Hepatocyte (in vitro differentiated cells): ENCODE results near the gene EHMT2. TPM values are rescaled to one million over a fixed set of nuclear protein-coding genes. Genes with fewer than 3 reads are reported as not detected.

Source experiments
- DNase-seq: peaks from one replicate; pipeline ENCODE4 v3.0.0-alpha.2; 2016; ENCODE audit warnings: low spot score
- H2AFZ ChIP-seq: fragments of 200-600 bp; sonication (generic); 2 replicates; pipeline ENCODE4 v1.6.0; 2016; ENCODE audit warnings: antibody characterized with exemption, mild to moderate bottlenecking
- H3K27ac ChIP-seq: fragments of 200-600 bp; sonication (generic); 2 replicates; pipeline ENCODE4 v1.5.1; 2016; ENCODE audit warnings: mild to moderate bottlenecking
- H3K27me3 ChIP-seq: fragments of 200-600 bp; sonication (generic); 2 replicates; pipeline ENCODE4 v1.6.1; 2016
- H3K36me3 ChIP-seq: fragments of 200-600 bp; sonication (generic); replicated peaks from 2 replicates; pipeline ENCODE4 v1.5.1; 2016; ENCODE audit warnings: low read depth; ENCODE audit not compliant: insufficient read depth
- H3K4me1 ChIP-seq: fragments of 200-600 bp; sonication (generic); 2 replicates; pipeline ENCODE4 v1.5.1; 2016; ENCODE audit warnings: mild to moderate bottlenecking, moderate library complexity; ENCODE audit not compliant: insufficient read depth
- H3K4me2 ChIP-seq: fragments of 200-600 bp; sonication (generic); 2 replicates; pipeline ENCODE4 v1.6.0; 2016
- H3K4me3 ChIP-seq: fragments of 200-600 bp; sonication (generic); 2 replicates; pipeline ENCODE4 v1.5.1; 2016; ENCODE audit warnings: mild to moderate bottlenecking
- H3K79me2 ChIP-seq: fragments of 200-600 bp; sonication (generic); 2 replicates; pipeline ENCODE4 v1.6.0; 2017; ENCODE audit warnings: mild to moderate bottlenecking
- H3K9me2 ChIP-seq: fragments of 200-600 bp; sonication (generic); replicated peaks from 2 replicates; pipeline ENCODE4 v1.6.0; 2017; ENCODE audit warnings: mild to moderate bottlenecking; ENCODE audit not compliant: insufficient read depth
- H3K9me3 ChIP-seq: fragments of 200-600 bp; sonication (generic); 2 replicates; pipeline ENCODE4 v1.5.1; 2016; ENCODE audit warnings: low read depth, mild to moderate bottlenecking
- H4K20me1 ChIP-seq: fragments of 200-600 bp; sonication (generic); 2 replicates; pipeline ENCODE4 v1.6.0; 2016; ENCODE audit warnings: mild to moderate bottlenecking; ENCODE audit not compliant: insufficient read depth, poor library complexity, severe bottlenecking
- CTCF ChIP-seq: fragments of 200-600 bp; sonication (generic); IDR thresholded peaks from 2 replicates; pipeline ENCODE4 v1.5.1; 2016; ENCODE audit warnings: antibody characterized with exemption, mild to moderate bottlenecking; ENCODE audit not compliant: poor library complexity
- EZH2 ChIP-seq: fragments of 200-600 bp; sonication (generic); IDR thresholded peaks from 2 replicates; pipeline ENCODE4 v1.6.1; 2016; ENCODE audit warnings: antibody characterized with exemption, mild to moderate bottlenecking, borderline replicate concordance
- EZH2phosphoT487 ChIP-seq: fragments of 200-600 bp; sonication (generic); IDR thresholded peaks from one replicate; pipeline ENCODE4 v1.6.1; 2018; ENCODE audit warnings: antibody characterized with exemption, mild to moderate bottlenecking, low read depth, moderate library complexity; ENCODE audit not compliant: unreplicated experiment, severe bottlenecking
- WGBS: methylation state at CpG from one replicate; pipeline ENCODE4 v1.1.6; 2016; ENCODE audit warnings: low lambda C conversion rate; ENCODE audit errors: missing lambda C conversion rate; 5-methylcytosine and 5-hydroxymethylcytosine counted together
- polyA plus RNA-seq: library from polyadenylated mRNA; unstranded; fragments of >200 nt; fragmentation: Nextera tagmentation; extraction: Ambion mirVana; gene quantifications from 2 replicates; pipeline ENCODE4 v1.2.1, GENCODE V29; 2016
- total RNA-seq: library from RNA; depleted of rRNA; stranded (reverse); fragments of >200 nt; gene quantifications from 2 replicates; pipeline ENCODE4 v1.2.3, GENCODE V29; 2014

The EHMT2 gene
- total and polyA plus RNA-seq, 2 experiments from 2014 or later = 40.0 to 41.9 TPM

GRCh38 chr6:31920811-31921210 is 23.3 kb upstream of the EHMT2 start:
- H4K20me1 ChIP-seq = no peaks in the 10 kb centered on the region
- no peaks in the 10 kb centered on the region for H3K79me2 ChIP-seq
- H3K4me2 ChIP-seq = no peak overlapping the region
- no peaks in the 10 kb centered on the region for H3K9me2 ChIP-seq
- H3K9me3 ChIP-seq = no peaks in the 10 kb centered on the region
- DNase-seq = no peak
- 59% methylated on average over 2 of the region's 2 CpGs for WGBS
- H3K4me1 ChIP-seq = peaks cover 4% of the 10 kb centered on the region
- TF ChIP-seq EZH2phosphoT487 (no peak), CTCF (no peak), EZH2 (no peak)
- H3K36me3 ChIP-seq = no peaks in the 10 kb centered on the region
- peak overlapping the region; percentile 57 for H3K27ac ChIP-seq
- H3K27me3 ChIP-seq = no peaks in the 10 kb centered on the region
- no peak overlapping the region for H2AFZ ChIP-seq
- H3K4me3 ChIP-seq = no peak overlapping the region

GRCh38 chr6:31919624-31920303 is 22.3 kb upstream of the EHMT2 start:
- Histone ChIP-seq H3K9me2 (no peaks in the 10 kb centered on the region), H2AFZ (no peak overlapping the region), H3K9me3 (no peaks in the 10 kb centered on the region), H3K4me3 (no peak overlapping the region), H4K20me1 (no peaks in the 10 kb centered on the region), H3K27ac (no peak overlapping the region), H3K4me2 (no peak overlapping the region), H3K36me3 (no peaks in the 10 kb centered on the region), H3K4me1 (peaks cover 4% of the 10 kb centered on the region), H3K27me3 (no peaks in the 10 kb centered on the region), H3K79me2 (no peaks in the 10 kb centered on the region)
- no peak for DNase-seq
- no peak for TF ChIP-seq EZH2phosphoT487
- no peak for TF ChIP-seq CTCF
- TF ChIP-seq EZH2 = no peak
- WGBS = 73% methylated on average over 6 of the region's 6 CpGs

- Histone ChIP-seq H3K9me3 (no peaks in the 10 kb centered on the region), H4K20me1 (no peaks in the 10 kb centered on the region), H2AFZ (no peak overlapping the region), H3K4me2 (no peak overlapping the region), H3K79me2 (no peaks in the 10 kb centered on the region), H3K4me3 (no peak overlapping the region), H3K27ac (no peak overlapping the region), H3K4me1 (peaks cover 4% of the 10 kb centered on the region), H3K9me2 (no peaks in the 10 kb centered on the region), H3K27me3 (no peaks in the 10 kb centered on the region), H3K36me3 (no peaks in the 10 kb centered on the region)
- WGBS = 86% methylated on average over 8 of the region's 8 CpGs
- DNase-seq = no peak
- TF ChIP-seq CTCF = no peak
- TF ChIP-seq EZH2 = no peak
- no peak for TF ChIP-seq EZH2phosphoT487
These were observed 20.7 kb upstream of the EHMT2 start for GRCh38 chr6:31918069-31918720.
